GM18519 (cell line): Measurements from ENCODE around the gene IGHMBP2.
"Not testable (repeated sequence)": the region's sequence is repeated elsewhere in the genome, so short reads cannot be mapped to it uniquely, and the experiment has no call there.

Experiments used
- ATAC-seq: cut with Tn5 transposase; IDR thresholded peaks from one replicate; pipeline ENCODE4 v1.9.1; 2021; ENCODE audit warnings: mild to moderate bottlenecking, moderate library complexity; ENCODE audit not compliant: unreplicated experiment, low FRiP score

The IGHMBP2 gene

DNA sequence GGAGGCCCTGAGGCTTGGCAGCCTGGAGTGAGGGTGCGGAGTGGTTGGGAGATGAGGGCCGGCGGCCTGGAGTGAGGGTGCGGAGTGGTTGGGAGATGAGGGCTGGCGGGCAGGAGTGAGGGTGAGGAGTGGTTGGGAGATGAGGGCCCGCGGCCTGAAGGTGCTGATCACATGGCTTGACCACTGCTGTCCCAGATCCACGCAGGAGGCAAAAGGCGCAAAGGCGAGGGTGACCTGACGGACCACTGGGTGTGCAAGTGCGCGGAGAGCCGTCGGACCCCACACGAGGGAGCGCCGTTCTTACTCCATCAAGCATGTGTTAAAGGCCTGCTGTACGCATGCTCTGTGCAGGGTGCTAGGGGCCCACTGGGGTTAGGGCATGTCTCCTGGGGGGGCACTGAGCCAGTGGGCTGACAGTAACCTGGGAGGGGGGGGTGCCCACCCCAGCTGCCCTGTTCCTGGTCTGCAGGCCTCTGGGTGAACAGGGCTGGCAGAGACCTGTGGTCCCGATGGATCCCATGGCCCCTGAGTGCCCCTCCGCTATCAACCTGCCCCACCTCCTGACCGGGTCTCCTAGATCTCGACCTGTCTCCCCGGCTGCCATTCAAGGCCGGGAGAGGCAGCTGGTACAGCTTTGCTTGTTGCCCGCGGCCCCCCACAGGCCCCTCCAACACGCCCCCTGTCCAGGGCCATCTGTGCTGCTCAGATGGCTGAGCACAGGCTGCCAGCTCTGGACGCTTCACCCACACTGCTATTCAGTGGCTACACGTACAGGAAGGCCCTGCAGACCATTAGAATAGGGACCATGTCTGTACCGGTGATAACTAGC is 56.0 kb downstream of the IGHMBP2 start:
- ATAC-seq = no peak

DNA sequence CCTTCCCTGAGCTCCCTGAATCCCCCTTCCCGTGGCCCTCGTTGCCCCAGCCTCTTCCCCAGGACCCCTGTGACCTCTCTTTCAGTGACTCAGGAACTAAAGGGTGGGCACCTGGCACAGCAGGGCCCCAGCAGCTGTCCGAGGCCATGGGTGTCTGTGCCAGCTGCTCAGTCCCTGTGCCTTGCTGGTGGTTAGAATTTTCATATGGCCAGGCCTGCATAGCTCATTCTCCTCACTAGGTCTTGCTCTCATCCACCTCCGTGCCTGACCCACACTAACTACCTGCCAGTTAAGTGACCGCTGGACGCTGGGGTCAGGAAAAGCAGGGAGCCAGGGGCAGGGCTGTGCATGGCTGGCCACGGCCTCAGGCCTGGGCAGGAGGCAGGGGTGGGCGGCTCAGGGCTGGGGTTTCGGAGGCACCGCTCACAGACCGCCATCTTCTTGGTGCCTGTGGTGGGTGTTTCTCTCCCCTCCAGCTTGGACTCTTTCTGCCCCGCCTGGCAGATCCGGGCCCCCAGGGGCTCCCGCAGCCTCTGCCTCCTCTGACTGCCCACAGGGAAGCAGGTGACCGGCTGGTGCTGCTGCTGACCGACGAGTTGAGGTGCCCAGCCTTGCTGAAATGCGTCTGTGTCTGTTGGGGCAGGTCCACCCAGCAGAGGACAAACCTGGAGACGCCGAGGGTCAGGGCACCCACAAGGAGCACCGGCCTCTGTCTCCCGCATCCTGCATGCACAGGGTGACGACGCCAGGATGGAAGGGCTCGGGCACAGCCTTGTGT is 56.8 kb downstream of the IGHMBP2 start:
- no peak for ATAC-seq

DNA sequence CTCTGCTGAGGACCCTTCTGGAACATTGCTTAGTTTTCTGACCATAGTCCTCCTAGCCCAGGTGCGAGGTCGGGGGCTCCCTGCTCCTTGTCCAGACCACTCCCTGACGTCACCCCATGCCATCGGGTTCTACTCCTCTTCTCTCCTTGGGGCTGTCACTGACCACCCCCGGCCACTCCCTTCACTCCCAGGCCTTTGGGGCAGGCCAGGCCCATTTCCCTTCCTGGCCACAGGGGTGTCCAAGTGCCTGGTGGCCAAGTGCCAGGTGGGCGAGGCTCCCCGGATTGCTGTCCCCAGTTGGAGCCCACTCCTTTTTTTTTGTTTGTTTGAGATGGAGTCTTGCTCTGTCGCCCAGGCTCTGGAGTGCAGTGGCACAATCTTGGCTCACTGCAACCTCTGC is 57.6 kb downstream of the IGHMBP2 start:
- no peak for ATAC-seq

DNA sequence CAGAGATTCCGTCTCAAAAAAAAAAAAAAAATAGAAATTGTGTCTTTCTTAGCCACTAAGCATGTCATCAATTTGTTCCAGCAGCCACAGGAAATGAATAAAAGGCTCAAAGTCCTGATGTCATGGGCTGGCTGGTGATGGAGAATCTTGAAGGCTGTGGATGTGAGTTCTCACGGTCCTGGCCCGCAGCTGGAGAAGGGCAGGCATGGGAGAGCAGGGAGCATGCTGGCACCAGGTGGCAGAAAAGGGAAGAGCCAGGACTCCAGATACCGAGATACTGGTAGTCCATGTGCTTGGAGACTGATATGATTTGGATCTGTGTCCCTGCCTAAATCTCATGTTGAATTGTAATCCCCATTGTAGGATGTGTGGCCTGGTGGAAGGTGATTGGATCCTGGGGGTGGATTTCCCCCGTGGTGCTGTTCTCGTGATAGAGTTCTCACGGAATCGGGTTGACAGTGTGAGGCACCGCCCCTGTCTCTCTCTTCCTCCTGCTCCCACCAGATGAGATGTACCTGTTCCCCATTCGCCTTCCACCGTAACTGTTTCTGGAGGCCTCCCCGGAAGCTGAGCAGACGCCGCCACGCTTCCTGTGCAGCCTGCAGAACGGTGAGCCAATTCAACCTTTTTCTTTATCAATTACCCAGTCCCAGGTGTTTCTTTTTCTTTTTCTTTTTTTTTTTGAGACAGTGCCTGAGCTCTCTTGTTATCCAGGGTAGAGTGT is 59.0 kb downstream of the IGHMBP2 start:
- no peak for ATAC-seq

DNA sequence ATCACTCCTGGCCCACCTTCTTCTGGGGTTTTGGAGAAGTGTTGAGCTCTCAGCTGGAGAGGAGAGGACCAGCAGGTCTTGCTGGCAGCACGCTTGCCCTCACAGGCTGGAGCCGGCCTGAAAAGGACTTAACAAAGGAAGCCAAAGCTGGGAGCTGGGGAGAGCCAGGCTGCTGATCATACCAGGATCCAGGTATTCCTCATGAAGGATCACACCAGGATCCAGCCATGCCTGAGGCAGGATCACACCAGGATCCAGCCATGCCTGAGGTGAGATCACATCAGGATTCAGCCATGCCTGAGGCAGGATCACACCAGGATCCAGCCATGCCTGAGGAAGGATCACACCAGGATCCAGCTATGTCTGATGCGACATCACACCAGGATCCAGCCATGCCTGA is 60.1 kb downstream of the IGHMBP2 start:
- ATAC-seq = no peak

DNA sequence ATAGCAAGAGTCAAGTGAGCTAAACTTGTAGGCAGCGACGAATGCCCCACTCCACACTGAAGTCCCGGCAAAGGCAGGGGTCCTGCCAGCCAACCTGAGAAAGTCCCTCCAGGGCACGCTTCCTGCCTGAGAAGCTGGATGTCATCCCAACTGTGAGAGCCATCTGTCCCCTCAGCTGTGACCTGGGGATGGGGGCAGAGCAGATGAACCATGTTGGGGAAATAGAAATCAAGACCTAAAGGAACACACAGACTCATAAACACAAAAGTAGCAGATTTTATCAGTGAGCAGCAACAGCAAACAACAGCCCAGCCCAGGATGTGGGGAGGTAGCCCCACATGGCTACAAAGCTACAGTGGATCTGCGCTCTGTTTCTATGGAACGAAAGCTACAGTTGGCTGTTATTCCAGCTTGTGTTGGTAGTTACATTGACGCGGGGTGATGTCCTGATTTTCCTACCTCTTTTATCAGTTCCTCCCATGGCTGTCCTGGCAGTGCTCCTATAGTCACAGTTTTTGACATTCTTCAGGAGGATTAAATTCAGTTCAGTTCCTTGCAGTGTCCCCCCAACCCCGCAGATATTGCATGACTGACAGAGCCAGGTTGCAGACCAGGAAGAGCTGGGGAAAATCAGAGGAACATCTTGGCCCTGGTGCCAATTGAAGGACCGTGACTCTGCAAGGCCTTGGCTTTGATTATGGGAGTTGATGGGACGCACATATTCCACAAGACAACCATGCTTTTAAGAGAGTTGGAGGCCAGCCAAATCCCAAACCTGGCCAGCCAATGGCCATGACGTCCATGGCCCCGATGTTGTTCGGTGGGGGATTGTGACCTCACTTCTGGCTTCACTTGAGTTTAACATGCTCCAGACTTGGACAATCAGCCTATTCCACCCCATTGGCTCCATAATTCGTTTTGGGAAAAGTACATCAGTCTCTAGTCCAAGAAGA is 62.5 kb downstream of the IGHMBP2 start:
- ATAC-seq = no peak

DNA sequence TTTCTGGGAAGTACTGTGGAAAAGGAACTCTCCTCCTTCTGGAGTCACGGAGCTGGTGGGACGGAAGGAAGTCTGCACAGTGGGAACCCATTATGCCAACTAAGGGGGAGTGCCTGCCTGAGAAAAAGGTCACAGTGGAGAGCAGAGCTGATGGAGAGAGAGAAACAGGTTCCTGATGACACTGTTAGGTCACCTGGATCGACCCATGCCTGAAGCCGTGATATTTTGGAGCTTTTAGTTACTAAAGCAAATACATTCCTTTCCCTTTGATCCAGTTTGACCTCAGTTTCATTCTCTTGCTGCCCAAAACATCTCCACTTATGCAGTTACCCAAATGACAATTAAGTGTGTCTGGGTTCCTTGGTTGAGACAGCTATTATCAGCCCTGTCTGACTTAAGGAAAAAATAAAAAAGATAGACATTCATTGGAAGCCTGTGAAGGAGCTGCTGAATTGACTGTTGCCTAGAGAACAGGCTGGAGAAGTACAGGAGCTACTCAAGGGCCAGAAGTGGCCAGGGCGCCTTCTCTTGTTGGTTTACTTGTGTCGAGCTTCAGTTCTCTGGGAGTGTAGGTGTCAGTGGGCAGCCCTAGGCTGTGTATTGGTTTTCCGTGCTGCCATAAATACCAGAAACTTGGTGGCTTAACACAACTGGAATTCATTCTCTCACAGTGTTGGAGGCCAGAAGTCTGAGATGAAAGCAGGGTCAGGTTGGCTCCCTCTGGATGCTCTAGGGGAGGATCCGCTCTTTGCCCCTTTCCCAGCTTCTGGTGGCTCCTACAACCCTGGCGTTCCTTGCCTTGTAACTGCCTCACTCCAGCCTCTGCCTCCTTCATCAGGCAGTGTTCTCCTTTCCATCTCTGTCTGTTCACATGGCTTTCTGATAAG is 63.4 kb downstream of the IGHMBP2 start:
- no peak for ATAC-seq

DNA sequence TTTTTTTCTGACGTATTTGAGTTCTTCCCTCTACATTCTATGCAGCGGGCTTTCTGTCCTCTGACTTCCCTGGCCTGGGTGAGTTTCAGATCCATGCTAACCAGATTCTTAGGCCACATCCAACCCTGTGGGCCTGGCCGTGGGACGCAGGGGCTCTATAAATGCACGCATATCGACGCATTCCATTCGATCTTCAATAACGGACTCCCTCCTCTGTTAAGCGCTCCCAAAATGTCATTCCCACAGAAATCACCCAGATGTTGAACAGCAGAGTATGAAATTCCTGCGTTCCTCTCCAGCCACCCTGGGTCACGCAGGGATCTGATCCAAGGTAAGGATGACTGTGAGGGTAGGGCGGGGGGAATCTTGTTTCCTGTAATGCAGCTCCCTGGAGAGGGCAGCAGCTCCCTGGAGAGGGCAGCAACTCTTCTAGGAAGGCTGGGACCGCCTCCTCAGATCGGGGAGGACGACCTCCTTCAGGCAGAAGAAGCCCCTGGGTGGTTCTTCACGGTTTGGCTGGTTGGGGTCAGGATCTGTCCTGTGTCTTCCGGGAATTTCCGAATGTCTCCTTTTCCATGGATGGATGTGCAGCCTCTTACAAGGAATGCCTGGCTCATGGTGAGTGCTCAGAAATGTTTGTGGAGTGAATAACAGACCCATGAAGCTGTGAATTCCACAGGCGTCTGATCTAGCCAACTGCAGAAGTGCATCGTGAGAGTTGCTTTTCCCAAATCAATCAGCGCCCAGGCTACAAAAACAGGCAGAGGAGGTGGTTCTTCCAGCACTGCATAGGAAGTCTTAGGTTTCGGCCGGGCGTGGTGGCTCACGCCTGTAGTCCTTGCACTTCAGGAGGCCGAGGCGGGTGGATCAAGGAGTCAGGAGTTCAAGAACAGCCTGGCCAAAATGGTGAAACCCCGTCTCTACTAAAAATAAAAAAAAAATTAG is 64.9 kb downstream of the IGHMBP2 start:
- ATAC-seq = no peak

DNA sequence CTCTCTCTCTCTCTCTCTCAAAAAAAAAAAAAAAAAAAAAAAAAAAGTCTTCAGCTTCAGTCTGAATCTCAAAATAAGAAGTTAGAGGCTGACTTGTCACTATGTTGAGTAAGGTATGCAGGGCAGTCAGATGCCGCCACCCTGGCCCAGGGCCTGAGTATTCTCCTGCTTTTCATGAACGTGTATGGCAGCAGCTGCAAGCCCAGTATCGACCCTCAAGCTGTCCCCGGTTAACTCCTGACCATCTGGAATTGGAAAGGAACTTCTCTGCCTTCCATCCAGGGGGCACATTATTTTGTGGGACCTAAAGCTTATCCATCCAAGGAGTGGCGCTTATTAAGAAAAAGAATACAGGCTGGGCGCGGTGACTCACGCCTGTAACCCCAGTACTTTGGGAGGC is 65.7 kb downstream of the IGHMBP2 start:
- no peak for ATAC-seq

DNA sequence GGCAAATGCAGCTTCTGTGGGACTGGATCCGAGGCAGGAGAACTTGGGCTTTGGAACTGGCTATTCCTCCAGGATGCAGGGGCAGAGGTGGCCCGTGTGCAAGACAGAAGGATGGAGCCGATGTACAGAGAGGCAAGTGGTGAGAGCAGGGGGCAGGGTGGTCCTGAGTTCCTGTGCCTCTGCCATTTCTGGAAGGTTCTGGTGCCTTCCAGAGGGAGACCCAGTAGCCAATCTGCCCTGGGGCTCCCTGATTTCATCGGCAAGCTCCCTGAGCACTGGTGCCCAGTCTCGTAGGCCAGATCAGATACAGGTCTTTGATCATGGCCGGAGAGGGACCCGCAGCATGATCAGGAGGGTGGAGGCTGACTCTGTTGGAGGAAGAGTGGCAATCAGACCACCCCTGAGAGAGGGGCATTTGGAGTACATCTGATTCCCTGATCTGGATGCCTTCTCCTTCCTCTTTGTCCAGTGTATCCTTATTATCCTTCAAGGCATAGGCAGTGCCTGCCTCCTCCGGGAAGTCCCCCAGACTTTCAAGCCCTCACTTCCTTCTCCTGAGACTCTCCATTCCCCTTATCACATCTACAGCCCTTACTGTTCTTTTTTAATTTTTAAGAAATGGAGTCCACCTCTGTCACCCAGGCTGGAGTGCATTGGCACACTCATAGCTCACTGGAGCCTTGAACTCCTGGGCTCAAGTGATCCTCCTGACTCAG is 67.4 kb downstream of the IGHMBP2 start:
- no peak for ATAC-seq

DNA sequence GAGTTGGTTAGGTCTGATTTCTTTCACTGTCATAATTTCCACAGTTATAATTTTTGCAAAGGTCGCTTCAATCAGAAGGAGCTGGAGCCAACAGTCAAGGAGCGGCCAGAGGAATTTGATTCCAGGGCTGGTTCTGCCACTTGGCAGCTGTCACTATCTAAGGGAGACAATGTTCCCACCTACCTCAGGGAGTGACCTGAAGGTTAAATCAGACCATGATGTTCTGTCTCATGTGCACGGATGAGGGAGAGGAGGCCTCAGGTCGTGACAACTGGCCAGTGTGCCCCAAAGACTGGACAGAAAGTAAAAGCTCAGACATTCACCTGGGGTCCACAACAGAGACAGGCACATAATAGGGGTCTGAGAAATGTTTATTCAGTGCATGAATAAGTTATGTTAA is 69.5 kb downstream of the IGHMBP2 start:
- no peak for ATAC-seq

DNA sequence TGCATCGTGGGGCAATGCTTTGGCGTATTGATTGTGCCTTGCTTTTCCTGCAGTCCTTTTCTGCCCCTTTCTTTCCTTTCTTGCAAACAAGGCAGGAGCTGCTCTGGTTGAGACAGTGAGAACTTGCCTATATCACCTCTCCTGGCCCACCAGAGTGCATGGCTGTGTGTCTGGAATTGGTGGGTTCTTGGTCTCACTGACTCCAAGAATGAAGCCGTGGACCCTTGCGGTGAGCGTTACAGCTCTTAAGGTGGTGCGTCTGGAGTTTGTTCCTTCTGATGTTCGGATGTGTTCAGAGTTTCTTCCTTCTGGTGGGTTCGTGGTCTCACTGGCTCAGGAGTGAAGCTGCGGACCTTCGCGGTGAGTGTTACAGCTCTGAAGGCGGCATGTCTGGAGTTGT is 70.0 kb downstream of the IGHMBP2 start:
- not testable (repeated sequence) for ATAC-seq

DNA sequence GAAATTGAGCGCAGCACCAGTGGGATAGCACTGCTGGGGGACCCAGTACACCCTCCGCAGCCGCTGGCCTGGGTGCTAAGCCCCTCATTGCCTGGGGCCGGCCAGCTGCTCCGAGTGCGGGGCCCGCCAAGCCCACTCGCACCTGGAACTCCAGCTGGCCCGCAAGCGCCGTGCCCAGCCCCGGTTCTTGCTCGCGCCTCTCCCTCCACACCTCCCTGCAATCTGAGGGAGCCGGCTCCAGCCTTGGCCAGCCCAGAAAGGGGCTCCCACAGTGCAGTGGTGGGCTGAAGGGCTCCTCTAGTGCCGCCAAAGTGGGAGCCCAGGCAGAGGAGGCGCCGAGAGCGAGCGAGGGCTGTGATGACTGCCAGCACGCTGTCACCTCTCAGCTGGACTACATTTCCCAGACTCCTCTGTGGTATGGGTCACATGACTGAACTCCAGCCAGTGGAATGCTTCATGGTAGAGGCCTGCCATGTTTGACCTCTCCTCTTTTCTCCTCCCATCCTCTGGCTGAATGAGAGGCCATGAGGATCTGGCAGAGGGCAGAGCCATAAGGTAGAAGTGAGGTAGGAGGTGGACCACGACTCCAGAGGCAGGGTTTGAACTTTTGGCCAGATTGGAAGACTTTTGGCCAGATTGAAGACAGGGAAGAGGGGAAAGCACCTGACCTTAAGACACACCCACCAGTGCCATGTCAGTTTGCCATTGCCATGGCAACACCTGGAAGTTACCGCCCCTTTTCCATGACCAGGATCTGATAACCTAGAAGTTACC is 70.9 kb downstream of the IGHMBP2 start:
- no peak for ATAC-seq

DNA sequence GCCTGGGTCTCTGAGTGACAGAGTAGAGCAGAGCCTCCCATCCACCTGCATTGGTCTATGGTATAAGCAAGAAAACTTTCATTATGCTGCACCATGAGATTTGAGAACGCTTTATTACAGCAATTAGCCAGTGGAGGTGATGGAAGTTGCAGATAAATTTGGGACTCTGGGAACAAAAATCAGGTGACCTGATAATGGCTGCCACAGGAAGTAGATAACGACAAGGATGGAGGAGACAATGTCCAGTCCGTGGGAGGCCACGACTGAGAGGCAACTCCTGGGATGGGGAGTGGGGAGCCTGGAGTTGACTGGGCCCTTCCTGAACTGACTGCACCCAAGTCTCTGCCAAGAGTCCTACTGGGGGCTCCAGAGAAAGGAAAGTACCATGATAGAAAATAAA is 72.4 kb downstream of the IGHMBP2 start:
- no peak for ATAC-seq

DNA sequence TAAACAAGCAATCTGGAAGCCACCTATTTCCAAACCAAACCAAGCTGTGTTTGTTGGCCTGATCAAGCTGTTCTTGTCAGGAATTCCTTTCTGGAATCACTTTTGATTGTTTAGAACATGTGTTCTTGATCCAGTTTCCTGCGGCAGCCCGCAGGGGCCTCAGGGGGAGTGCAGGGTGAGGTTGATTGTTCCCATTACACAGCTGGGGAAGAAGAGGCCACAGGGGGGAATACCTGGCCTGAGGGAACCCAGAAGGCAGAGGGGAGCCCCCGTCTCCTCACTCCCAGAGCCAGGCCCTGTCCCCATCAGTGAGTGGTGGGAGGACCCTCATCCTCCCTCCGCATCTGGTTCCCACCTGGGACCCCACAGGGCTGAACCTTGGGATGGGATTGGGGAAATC is 72.9 kb downstream of the IGHMBP2 start:
- ATAC-seq = no peak

DNA sequence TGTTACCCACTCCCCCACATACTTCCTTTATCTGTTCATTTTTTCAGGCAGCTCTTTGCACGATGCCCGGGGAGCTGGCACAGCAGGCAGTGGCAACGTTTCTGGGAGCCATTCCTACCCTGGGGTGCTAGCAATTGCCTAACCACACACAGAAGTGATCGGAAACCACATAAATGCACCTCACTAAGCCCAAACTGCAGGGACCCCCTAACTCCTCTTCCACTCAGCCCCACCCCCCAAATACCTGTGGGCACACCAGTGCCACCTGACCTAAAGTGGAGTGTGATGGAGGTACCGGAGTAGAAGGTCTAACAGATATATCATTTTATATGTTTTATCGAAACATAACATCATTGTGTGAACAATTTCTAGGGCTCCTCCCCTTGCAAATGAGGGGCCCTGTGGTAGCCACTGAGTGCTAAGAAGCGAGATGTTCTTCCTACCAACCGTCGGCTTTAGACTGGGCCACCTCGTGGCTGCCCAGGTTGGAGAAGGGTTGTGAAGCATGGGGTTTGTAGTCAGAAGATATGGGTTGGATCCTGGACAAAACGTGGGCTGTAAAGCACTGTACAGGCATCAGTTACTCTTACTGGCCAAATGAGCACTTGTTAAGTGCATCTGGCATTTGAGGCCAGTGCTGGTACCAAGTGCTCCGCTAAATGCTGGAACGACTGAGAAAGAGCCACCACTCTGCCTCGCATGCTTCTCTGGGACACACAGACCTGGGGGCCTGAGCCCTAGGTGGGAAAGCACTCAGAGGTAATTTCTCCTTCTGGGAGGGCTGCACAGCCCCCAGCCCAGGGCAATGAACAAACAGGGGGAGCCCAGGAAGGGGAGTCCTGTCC is 74.3 kb downstream of the IGHMBP2 start:
- no peak for ATAC-seq
